ENCODE measurements around the gene AQP4.

The AQP4 gene

DNA sequence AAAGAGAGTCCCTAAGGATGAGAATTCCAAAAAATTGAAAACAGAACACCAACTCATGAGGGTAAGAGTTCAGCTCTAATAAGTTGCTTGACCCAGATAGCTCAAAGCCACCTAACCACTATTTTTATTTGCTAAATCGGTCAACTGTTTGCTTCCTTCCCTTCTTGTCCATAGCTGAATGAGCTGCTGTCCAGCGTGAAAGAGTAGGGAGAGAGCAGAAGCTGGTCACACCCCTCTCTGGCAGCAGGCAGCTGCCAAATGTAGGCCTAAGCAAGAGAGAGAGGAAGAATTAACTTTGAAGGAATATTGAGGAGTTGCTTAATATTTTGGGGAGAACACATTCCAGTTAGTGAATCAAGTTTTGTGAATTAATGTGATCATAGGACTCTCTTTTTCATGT lies 25.9 kb downstream of the AQP4 start:
- no peak for DNase-seq

DNA sequence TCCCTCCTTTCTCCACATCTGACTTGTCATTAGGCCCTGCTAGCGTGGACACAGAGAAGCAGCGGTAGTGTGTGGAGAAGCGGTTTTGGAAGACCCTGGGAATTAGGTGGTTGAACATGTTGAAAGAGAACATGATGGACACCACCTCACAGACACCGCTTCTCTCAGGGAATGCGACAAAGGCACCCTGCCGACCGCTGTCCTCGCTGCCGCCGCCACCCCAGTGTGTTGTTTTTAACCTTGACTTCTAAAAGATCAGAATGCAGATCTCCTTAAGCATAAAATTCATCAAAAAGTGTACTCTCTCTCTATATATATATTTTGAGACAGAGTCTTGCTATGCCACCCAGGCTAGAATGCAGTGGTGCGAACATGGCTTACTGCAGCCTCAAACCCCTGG lies 33.2 kb downstream of the AQP4 start:
- DNase-seq: no peak

DNA sequence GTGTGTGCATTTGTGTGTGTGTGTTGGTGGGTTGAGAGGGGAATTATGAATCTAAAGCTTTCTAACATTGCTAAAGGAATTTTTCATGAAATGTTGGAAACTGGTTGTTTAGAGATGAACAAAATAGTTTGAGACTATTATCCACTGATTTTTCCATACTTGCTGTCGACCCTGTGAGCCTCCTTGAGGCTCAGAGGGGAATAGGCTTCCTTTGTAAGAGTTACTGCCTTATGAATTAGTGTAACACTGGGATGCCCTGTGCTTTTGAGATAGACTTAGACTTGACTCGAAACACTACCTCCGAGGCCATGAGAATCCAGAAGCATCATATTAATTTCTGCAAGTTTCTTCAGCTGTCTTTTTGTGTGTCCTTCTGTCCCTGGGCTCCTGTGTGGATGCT lies 37.9 kb downstream of the AQP4 start:
- DNase-seq: no peak

DNA sequence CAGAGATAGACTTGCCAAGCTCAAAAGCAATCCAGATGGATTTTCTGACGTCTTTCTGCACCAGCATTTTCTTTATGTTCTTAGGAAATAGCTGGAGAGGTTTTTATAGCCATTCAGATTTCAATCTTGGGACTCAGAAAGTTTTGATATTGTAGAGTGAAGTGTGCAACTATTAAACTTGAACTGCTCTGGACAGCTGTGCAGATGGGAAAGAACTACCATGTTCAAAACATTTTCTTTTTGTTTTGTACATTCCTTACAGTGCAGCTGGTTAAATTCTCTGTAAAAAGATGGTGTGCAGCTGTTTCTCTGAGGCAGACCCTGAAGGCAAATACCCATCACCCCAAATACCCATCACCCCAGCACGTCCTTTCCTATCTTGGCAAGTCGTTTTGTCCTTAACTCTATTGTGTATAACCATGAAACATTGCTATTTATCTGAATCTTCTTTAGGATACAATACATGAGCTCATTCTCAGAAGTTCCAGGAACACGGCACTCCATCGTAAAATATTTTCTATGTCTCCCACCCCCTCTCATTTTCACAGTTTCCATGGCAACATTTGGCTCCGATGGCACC lies 38.8 kb downstream of the AQP4 start:
- no peak for DNase-seq

DNA sequence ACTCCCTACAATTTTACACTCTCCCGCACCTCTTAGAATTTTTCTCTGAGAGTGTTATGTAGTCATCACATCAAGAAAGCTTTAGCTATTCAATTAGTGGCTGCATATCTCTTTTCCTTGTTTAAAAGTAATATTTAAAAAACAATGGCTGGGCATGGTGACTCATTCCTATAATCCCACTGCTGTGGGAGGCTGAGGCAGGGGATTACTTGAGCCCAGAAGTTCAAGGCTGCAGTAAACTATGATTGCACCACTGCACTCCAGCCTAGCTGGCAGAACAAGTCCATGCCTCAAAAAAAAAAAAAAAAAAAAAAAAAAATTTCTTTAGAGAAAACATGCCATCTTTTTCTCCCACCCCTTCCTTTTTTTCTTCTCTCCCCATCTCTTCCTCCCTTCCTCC lies 44.3 kb downstream of the AQP4 start:
- no peak for DNase-seq

DNA sequence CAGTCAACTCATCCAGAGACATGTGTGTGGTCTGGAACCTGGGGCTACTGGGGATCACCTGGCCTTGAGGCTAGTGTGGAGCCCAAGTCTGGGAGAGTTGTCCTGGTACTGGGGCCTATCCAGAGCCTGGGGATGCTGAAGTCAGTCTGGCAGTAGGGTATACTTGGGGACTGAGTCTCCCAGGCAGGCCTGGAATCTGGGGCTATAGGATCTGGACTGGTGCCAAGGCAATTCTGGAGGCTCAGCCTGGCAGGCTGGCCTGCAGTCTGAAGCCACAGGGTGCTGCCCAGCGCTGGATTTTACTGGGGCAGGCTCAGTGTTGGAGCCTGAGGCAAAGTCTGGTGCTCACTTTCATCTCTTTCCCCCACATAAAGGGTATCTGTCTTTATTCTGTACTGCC lies 46.5 kb downstream of the AQP4 start:
- DNase-seq: no peak

DNA sequence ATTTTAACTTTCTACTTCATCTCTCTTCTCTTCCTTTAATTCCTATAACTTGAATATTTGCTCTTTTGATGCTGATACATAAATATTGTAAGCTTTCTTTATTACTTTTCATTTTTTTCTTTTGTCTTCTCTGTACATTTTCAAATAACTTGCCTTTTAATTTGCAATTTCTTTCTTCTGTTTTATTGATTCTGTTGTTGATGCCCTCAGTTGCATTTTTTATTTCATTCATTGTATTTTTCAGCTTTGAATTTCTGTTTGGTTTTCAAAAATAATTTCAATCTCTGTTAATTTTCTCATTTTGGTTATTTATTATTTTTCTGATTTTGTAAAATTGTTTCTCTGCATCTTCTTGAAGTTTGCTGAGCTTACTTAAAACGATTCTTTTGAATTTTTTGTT lies 47.0 kb downstream of the AQP4 start:
- DNase-seq: no peak

DNA sequence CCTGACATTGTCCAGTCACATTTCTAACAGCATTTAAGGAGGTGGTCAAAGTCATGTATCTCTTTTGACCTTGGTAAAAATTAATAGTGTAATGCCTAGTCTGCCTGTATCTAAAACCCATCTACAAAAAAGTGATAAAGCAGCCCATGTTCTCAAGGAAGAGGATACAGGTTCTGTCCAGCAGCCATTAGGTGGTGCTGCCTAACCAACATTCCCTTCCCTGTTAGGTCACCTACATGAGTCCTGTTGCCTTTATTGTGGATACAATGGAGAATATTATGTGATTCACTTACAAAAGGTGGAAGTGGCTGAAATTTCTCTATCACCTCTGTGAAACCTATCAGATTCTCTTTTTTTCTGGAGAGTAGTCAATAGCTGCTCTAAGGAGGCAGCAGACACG lies 52.5 kb downstream of the AQP4 start:
- no peak for DNase-seq

DNA sequence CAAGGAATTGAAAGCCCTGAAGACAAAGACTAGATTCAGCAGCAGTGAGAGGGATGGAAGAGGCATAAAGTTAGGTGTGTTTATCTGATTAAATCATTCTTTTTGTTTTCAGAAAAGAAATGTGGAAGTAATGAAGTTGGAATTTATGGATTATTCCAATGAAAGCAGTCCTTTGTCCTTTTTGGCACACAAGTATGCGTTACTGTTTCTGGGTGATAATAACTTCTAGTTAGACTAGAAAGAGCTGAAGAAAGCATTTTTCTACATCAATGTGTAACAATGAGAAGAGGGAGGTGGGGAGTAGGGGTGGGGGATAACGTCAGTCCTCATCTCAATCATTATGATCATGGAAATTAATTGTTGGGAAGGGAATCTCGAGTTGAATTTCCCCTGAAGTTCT lies 53.0 kb downstream of the AQP4 start:
- DNase-seq: no peak

DNA sequence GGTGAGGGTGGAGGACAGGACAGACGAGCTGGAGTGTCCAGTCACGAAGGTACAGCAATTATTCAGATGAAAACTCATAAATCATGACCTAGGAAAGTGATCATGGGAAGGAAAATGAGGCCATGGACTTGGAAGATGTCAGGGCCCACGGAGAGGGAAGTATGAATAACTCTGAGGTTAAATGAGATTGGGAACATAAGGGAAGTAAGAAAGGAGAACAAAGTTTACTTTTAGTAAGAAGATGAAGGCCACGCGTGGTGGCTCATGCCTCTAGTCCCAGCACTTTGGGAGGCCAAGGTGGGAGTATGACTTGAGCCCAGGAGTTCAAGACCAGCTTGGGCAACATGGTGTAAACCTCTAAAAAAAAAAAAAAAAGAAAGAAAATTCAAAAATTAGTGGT lies 56.2 kb downstream of the AQP4 start:
- no peak for DNase-seq

DNA sequence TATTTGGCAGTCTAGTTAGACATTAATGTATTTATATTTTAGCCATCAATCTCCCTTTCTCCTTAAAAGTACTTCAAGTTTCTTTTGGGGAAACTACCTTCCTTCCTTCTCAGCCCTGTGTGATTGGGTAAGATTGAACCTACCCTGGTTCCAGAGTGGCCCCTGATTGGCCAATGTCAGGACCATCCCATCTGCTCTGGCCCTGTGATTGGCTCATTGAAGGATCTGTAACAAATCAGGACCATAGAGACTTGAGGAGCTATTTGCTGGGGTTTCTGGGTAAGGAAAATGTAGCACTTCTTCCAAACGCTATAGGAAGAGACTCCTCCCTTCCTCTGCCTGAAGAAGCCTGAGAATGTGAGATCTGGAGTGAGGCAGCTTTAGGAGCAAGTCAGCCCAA lies 59.3 kb downstream of the AQP4 start:
- no peak for DNase-seq

DNA sequence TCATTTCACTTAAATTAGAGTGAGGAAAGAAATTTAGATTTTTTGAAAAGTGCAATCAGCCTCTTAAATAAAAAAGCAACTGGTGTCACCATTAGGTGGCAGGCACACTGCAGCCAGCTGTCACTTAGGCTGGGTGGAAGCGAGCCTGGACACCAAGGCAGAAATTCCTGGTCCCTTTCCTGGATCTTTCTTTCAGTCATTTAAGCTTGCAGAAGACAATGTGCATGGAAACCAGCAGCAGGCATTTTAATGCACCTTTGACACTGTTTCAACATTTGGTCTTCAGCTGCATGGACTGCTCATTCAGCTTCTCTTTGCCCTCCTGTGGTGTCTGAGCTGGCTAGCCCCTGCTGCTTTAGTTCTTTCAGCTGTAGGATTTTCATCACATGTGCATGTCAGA lies 61.0 kb downstream of the AQP4 start:
- no peak for DNase-seq

DNA sequence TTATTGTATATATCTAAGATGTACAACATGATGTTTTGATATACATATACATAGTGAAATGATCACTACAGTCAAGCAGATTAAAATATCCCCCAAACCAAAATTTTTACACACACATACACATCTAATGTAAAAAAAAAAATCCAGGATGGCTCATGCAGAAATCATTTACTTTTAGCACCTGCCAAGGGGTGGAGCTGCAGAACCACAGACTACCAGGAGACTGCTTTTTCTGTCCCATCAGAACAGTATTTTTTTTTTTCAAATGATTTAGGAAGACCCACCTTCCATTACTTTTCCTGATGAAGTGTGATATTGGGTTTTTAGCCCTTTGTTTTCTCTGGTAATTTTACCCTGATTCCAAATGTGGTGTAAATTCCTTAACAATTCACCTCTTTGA lies 61.9 kb downstream of the AQP4 start:
- no peak for DNase-seq

DNA sequence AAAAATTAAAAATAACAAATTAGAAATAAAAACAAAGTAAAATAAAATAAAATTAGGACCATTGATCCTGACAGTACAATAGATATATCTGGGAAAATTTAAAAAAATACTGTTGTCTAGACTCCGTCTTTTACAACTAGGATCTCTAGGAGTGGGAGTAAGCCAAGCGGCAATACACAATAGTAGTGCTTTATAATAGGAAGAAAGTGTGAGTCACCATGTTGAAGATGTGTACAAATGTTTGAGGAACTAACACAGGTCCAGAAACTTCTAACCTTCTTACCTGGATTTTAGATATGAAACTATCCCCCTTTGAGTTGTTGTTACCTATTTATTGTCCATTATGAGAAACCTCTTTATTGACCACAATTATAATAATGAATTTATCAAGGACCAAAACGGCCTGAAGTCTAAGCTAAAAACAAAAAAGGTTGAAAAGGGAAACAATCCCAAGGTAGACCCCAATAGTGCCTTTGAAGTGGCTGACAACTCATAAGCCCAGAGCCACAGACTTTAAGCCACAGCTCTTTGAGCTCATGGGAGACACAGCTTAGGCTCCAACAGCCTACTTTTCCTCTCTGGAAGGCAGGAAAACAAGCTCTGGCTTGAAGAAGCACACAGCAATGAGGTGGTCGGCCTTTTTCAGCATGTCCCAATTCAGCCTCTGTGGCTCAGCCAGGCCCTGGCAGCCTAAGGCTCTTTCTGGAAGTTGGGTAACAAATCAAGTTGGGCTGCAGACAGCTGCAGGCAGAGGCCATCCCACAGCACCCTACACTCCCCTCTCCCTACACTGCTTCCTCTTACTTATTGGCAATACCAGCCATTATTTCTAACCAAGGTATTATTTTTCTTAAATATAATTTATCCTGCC lies 62.9 kb downstream of the AQP4 start:
- DNase-seq: no peak

Measured in activated CD4-positive, CD25-positive, alpha-beta regulatory T cell (primary cell).